HCT116 (cell line): ENCODE results near the gene TMEM132A. TPM values are rescaled to one million over a fixed set of nuclear protein-coding genes. Genes with fewer than 3 reads are reported as not detected.

Source experiments
- ATAC-seq: fragments of 200-7000 bp; cut with Tn5 transposase; 2 replicates; pipeline ENCODE4 v1.9.1; 2020; ENCODE audit warnings: mild to moderate bottlenecking, moderate library complexity
- BruUV-seq: library from RNA; stranded (reverse); fragments of 400-500 nt; replicated peaks from 2 replicates; lab custom pipeline; 2021; lab: Mats Ljungman, UMichigan
- CTCF ChIA-PET: fragments of 300-600 bp; sonication (Branson Sonifier 250); formaldehyde crosslinking; loops from one replicate; lab custom pipeline; 2021; ENCODE audit warnings: antibody characterized with exemption; lab: Charles Lee
- POLR2A ChIA-PET: fragments of 300-600, 350-600 bp; sonication (Branson Sonifier 250); formaldehyde crosslinking; loops from one replicate; lab custom pipeline; 2021; ENCODE audit warnings: antibody characterized with exemption; lab: Charles Lee
- RAD21 ChIA-PET, 2 experiments: fragments of 300-600 bp; sonication (Branson Sonifier 250); formaldehyde crosslinking; loops; one replicate each; lab custom pipeline; 2023; ENCODE audit warnings: low total read pairs in 2 of 2; ENCODE audit not compliant: uncharacterized antibody in 2 of 2, unreplicated experiment in 2 of 2, low non-redundant PET in 1 of 2; lab: Charles Lee
- DNase-seq: peaks from one replicate; pipeline ENCODE4 v3.0.0-alpha.2; 2010; ENCODE audit warnings: low read depth, low spot score
- H2AFZ ChIP-seq: fragments of 200-600 bp; shearing (Covaris generic), sonication (generic); 2 replicates; pipeline ENCODE4 v1.6.1; 2017; ENCODE audit warnings: low read depth, mixed run types, mixed read lengths, antibody characterized with exemption, low read length; ENCODE audit not compliant: poor library complexity, severe bottlenecking
- H3K27ac ChIP-seq: 2 replicates; pipeline ENCODE4 v1.5.1; 2012; ENCODE audit warnings: low read depth, low read length
- H3K27me3 ChIP-seq: fragments of 200-600 bp; sonication (generic); 2 replicates; pipeline ENCODE4 v1.6.1; 2016; ENCODE audit warnings: mixed run types, low read length, mixed read lengths; ENCODE audit not compliant: insufficient read depth
- H3K36me3 ChIP-seq, 2 experiments: fragments of 200-500 bp in 1 of 2; fragments of 200-600 bp in 1 of 2; sonication (Bioruptor generic) in 1 of 2; sonication (generic) in 1 of 2; 2 replicates each; pipeline versions ENCODE4 v1.5.1 to v1.6.1; 2014 to 2016; ENCODE audit warnings: low read length in 2 of 2, inconsistent platforms in 1 of 2, mixed read lengths in 1 of 2, mixed run types in 1 of 2; ENCODE audit not compliant: insufficient read depth in 2 of 2, control insufficient read depth in 1 of 2
- H3K4me1 ChIP-seq, 2 experiments: fragments of 200-600 bp in 1 of 2; sonication (generic) in 1 of 2; 2 replicates each; pipeline versions ENCODE4 v1.5.1 to v1.6.1; 2012 to 2017; ENCODE audit warnings: low read length in 2 of 2, inconsistent platforms in 1 of 2, mild to moderate bottlenecking in 1 of 2, mixed read lengths in 1 of 2, mixed run types in 1 of 2, moderate library complexity in 1 of 2; ENCODE audit not compliant: insufficient read depth in 2 of 2, control insufficient read depth in 1 of 2
- H3K4me2 ChIP-seq: fragments of 200-600 bp; sonication (generic); 2 replicates; pipeline ENCODE4 v1.6.1; 2017; ENCODE audit warnings: mixed run types, low read length, mixed read lengths
- H3K4me3 ChIP-seq, 2 experiments: fragments of 200-600 bp in 1 of 2; sonication (generic) in 1 of 2; replicated peaks in 1 of 2; 2 replicates each; pipeline ENCODE4 v1.5.1; 2011 to 2016; ENCODE audit warnings: low read length in 2 of 2, control low read depth in 1 of 2, low read depth in 1 of 2, mild to moderate bottlenecking in 1 of 2, mixed read lengths in 1 of 2, mixed run types in 1 of 2
- H3K79me2 ChIP-seq: fragments of 200-600 bp; sonication (generic); 2 replicates; pipeline ENCODE4 v1.6.1; 2017; ENCODE audit warnings: mild to moderate bottlenecking, mixed run types, low read length, moderate library complexity, mixed read lengths; ENCODE audit not compliant: insufficient read depth
- H3K9ac ChIP-seq: fragments of 200-600 bp; sonication (generic); 2 replicates; pipeline ENCODE4 v1.6.1; 2016; ENCODE audit warnings: low read length, mixed read lengths
- H3K9me2 ChIP-seq: fragments of 200-600 bp; sonication (generic), shearing (Covaris generic); 2 replicates; pipeline ENCODE4 v1.6.1; 2017; ENCODE audit warnings: mixed run types, mild to moderate bottlenecking, moderate library complexity; ENCODE audit not compliant: insufficient read depth
- H3K9me3 ChIP-seq, 2 experiments: fragments of 200-500 bp in 1 of 2; fragments of 200-600 bp in 1 of 2; sonication (Bioruptor generic) in 1 of 2; sonication (generic) in 1 of 2; 2 replicates each; pipeline ENCODE4 v1.6.1; 2014 to 2017; ENCODE audit warnings: low read length in 2 of 2, mixed read lengths in 2 of 2, inconsistent platforms in 1 of 2, low read depth in 1 of 2, mild to moderate bottlenecking in 1 of 2, mixed run types in 1 of 2, moderate library complexity in 1 of 2; ENCODE audit not compliant: control insufficient read depth in 1 of 2, insufficient read depth in 1 of 2
- H4K20me1 ChIP-seq: fragments of 200-600 bp; sonication (generic), shearing (Covaris generic); 2 replicates; pipeline ENCODE4 v1.6.1; 2017; ENCODE audit warnings: mixed run types, mild to moderate bottlenecking, moderate library complexity; ENCODE audit not compliant: insufficient read depth
- CBX3 ChIP-seq: IDR thresholded peaks from 2 replicates; pipeline ENCODE4 v1.6.1; 2012; ENCODE audit warnings: low read depth
- CEBPB ChIP-seq: IDR thresholded peaks from 2 replicates; pipeline ENCODE4 v1.6.1; 2012; ENCODE audit warnings: low read depth
- ELF1 ChIP-seq: IDR thresholded peaks from 2 replicates; pipeline ENCODE4 v1.6.1; 2012; ENCODE audit warnings: low read depth, borderline replicate concordance
- EZH2 ChIP-seq: fragments of 200-600 bp; sonication (generic); IDR thresholded peaks from 2 replicates; pipeline ENCODE4 v1.6.1; 2017; ENCODE audit warnings: antibody characterized with exemption, mixed run types
- FOSL1 ChIP-seq: IDR thresholded peaks from 2 replicates; pipeline ENCODE4 v1.6.1; 2012; ENCODE audit warnings: low read depth
- JUND ChIP-seq: IDR thresholded peaks from 2 replicates; pipeline ENCODE4 v1.6.1; 2012
- POLR2AphosphoS5 ChIP-seq: IDR thresholded peaks from 2 replicates; pipeline ENCODE4 v1.6.1; 2011; ENCODE audit warnings: mild to moderate bottlenecking, low read depth, low read length, moderate library complexity
- RAD21 ChIP-seq: IDR thresholded peaks from 2 replicates; pipeline ENCODE4 v1.6.1; 2012; ENCODE audit warnings: low read depth, mild to moderate bottlenecking
- REST ChIP-seq: IDR thresholded peaks from 2 replicates; pipeline ENCODE4 v1.6.1; 2012; ENCODE audit warnings: low read depth
- SIN3A ChIP-seq: IDR thresholded peaks from 2 replicates; pipeline ENCODE4 v1.6.1; 2012; ENCODE audit warnings: low read depth
- SP1 ChIP-seq: IDR thresholded peaks from 2 replicates; pipeline ENCODE4 v1.6.1; 2012; ENCODE audit warnings: low read depth
- SRF ChIP-seq: IDR thresholded peaks from 2 replicates; pipeline ENCODE4 v1.6.1; 2012; ENCODE audit warnings: low read depth
- TCF7L2 ChIP-seq: IDR thresholded peaks from 2 replicates; pipeline ENCODE4 v1.7.0; 2011; ENCODE audit warnings: borderline replicate concordance, inconsistent platforms; ENCODE audit not compliant: insufficient read depth, insufficient read length; ENCODE audit errors: extremely low read depth
- YY1 ChIP-seq: IDR thresholded peaks from 2 replicates; pipeline ENCODE4 v1.6.1; 2011; ENCODE audit warnings: low read length, low read depth, moderate library complexity, mild to moderate bottlenecking; ENCODE audit not compliant: insufficient replicate concordance; ENCODE audit errors: extremely low read depth
- ZFX ChIP-seq: fragments of 450-650 bp; IDR thresholded peaks from 2 replicates; pipeline ENCODE4 v1.6.1; 2017
- ZNF274 ChIP-seq: fragments of 200-500 bp; sonication (Bioruptor generic); IDR thresholded peaks from 2 replicates; pipeline ENCODE4 v1.6.1; 2014; ENCODE audit warnings: mild to moderate bottlenecking, low read depth, low read length, inconsistent platforms
- intact Hi-C: fragments of 100-400 bp; cut with micrococcal nuclease; formaldehyde crosslinking; loops from 2 replicates; pipeline ENCODE4 v1.10.0; 2022
- total RNA-seq: library from RNA; stranded (reverse); gene quantifications from one replicate; pipeline ENCODE4 v1.2.1, GENCODE V29; 2021; ENCODE audit not compliant: unreplicated experiment
- TF ChIP-seq, protein P1 (sequence below), 3 experiments: fragments of 200-600 bp in 1 of 3; sonication (generic) in 1 of 3; IDR thresholded peaks in 2 of 3; conservative IDR thresholded peaks in 1 of 3; 2 replicates each; pipeline ENCODE4 v1.5.1; 2012 to 2017; ENCODE audit warnings: low read depth in 2 of 3, low read length in 2 of 3, antibody characterized with exemption in 1 of 3, borderline replicate concordance in 1 of 3, control low read depth in 1 of 3, mild to moderate bottlenecking in 1 of 3, mixed read lengths in 1 of 3, mixed run types in 1 of 3, moderate library complexity in 1 of 3; ENCODE audit not compliant: insufficient read depth in 1 of 3
- TF ChIP-seq, protein P2 (sequence below): IDR thresholded peaks from 2 replicates; pipeline ENCODE4 v1.6.1; 2012

Gene TMEM132A
- total RNA-seq, 1 experiment from 2014 or later: 120 TPM

DNA sequence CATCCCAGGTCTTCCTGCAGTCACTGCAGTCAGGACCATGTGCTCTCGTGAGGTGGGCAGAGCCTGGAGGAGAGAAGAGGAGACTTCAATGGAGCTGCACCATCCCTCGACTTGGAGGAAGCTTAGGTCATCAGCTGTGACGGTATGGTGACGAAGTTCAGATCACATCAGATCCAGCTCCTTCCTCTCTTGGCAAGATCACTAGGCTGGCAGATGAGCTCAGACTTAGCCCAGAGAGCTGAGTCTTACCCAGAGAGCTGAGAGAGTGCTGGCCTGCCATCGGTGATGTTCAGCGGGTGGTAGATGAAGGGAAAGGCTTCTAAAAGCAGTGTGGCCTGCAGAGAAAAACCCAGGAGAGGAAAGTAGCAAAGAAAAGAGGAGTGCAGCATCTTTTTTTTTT lies 29.5 kb downstream of the TMEM132A start:
- BruUV-seq: no TSS peak
- no peaks in the 10 kb centered on the region for H3K27me3 ChIP-seq
- DNase-seq: no peak
- H2AFZ ChIP-seq: no peak overlapping the region
- CTCF ChIA-PET: no interaction called here
- ATAC-seq: no peak
- H3K4me1 ChIP-seq: no peaks in the 10 kb centered on the region
- H3K4me2 ChIP-seq: no peak overlapping the region
- no peak overlapping the region for H3K4me3 ChIP-seq
- POLR2A ChIA-PET: no interaction called here
- H3K9me2 ChIP-seq: no peaks in the 10 kb centered on the region
- no peak overlapping the region for H3K27ac ChIP-seq
- H3K9ac ChIP-seq: no peak overlapping the region
- H3K79me2 ChIP-seq: no peaks in the 10 kb centered on the region
- RAD21 ChIA-PET: no interaction called here
- no peaks in the 10 kb centered on the region for H3K9me3 ChIP-seq
- intact Hi-C loops: no loop called here
- H4K20me1 ChIP-seq: no peaks in the 10 kb centered on the region
- TF ChIP-seq ZFX (no peak), JUND (no peak), SP1 (no peak), RAD21 (no peak), REST (no peak), CBX3 (no peak), SRF (no peak), ELF1 (no peak), YY1 (no peak), SIN3A (no peak), ZNF274 (no peak), FOSL1 (no peak), EZH2 (no peak), TCF7L2 (no peak), POLR2AphosphoS5 (no peak), CEBPB (no peak)
- TF ChIP-seq, protein P1, sequence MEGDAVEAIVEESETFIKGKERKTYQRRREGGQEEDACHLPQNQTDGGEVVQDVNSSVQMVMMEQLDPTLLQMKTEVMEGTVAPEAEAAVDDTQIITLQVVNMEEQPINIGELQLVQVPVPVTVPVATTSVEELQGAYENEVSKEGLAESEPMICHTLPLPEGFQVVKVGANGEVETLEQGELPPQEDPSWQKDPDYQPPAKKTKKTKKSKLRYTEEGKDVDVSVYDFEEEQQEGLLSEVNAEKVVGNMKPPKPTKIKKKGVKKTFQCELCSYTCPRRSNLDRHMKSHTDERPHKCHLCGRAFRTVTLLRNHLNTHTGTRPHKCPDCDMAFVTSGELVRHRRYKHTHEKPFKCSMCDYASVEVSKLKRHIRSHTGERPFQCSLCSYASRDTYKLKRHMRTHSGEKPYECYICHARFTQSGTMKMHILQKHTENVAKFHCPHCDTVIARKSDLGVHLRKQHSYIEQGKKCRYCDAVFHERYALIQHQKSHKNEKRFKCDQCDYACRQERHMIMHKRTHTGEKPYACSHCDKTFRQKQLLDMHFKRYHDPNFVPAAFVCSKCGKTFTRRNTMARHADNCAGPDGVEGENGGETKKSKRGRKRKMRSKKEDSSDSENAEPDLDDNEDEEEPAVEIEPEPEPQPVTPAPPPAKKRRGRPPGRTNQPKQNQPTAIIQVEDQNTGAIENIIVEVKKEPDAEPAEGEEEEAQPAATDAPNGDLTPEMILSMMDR (IDR thresholded peaks at IDR 0.05 in 2 of 3, conservative IDR thresholded peaks at IDR 0.05 in 1 of 3; ENCODE audit: borderline replicate concordance in 1 of 3, insufficient read depth in 1 of 3, low read depth in 2 of 3, low read length in 2 of 3): no peak
- TF ChIP-seq, protein P2, sequence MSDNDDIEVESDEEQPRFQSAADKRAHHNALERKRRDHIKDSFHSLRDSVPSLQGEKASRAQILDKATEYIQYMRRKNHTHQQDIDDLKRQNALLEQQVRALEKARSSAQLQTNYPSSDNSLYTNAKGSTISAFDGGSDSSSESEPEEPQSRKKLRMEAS: no peak
- TF ChIP-seq, all 23 proteins: peak for 0
- no peaks in the 10 kb centered on the region for H3K36me3 ChIP-seq
